ENCODE measurements around the gene BBLN.

DNA sequence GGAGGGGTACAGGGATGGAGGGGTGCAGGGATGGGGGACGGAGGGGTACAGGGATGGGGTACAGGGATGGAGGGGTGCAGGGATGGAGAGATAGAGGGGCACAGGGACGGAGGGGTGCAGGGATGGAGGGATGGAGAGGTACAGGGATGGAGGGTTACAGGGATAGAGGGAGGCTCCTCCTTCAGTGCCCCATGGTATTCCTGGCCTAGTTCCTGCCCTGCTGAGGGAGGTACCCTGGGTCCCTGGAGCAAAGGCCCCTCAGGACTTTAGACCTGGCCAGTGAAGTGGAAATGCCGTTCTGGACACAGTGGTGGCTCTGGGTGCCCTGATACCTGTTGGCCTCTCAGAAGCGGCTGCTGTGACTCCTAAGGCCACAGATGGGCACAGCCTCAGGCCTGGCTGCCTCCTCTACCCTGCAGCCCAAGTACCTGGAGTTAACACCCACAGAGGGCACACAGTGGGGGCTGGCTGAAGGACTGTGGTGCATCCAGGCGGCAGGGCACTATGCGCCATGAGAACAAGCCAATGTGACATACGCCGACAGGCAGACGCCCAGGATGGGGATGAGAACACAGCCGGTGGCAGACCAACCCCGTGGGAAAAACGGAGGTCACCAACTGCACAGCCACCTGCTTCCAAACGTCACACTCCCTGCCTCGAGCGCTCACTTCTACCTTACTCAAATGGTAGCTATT, 40.9 kb upstream of the BBLN start:
- TF ChIP-seq, protein P1, sequence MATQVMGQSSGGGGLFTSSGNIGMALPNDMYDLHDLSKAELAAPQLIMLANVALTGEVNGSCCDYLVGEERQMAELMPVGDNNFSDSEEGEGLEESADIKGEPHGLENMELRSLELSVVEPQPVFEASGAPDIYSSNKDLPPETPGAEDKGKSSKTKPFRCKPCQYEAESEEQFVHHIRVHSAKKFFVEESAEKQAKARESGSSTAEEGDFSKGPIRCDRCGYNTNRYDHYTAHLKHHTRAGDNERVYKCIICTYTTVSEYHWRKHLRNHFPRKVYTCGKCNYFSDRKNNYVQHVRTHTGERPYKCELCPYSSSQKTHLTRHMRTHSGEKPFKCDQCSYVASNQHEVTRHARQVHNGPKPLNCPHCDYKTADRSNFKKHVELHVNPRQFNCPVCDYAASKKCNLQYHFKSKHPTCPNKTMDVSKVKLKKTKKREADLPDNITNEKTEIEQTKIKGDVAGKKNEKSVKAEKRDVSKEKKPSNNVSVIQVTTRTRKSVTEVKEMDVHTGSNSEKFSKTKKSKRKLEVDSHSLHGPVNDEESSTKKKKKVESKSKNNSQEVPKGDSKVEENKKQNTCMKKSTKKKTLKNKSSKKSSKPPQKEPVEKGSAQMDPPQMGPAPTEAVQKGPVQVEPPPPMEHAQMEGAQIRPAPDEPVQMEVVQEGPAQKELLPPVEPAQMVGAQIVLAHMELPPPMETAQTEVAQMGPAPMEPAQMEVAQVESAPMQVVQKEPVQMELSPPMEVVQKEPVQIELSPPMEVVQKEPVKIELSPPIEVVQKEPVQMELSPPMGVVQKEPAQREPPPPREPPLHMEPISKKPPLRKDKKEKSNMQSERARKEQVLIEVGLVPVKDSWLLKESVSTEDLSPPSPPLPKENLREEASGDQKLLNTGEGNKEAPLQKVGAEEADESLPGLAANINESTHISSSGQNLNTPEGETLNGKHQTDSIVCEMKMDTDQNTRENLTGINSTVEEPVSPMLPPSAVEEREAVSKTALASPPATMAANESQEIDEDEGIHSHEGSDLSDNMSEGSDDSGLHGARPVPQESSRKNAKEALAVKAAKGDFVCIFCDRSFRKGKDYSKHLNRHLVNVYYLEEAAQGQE (IDR thresholded peaks at IDR 0.05; ENCODE audit: insufficient read depth in 1 of 2, low read depth in 2 of 2, low read length in 2 of 2), result no peak
- TF ChIP-seq POLR2AphosphoS5 (IDR thresholded peaks at IDR 0.05; ENCODE audit: low read depth, low read length) (0 out of 2 replicates have a peak, but pooled peaks have one; percentile 29), SIN3A (IDR thresholded peaks at IDR 0.05; ENCODE audit: borderline replicate concordance, insufficient read depth, low read length) (no peak), FOXP2 (optimal IDR thresholded peaks at IDR 0.05; ENCODE audit: borderline replicate concordance, extremely low read depth, extremely low read length, insufficient read depth) (no peak)

Data from PFSK-1 (cell line).